Measurements from ENCODE around the gene ACSS3.

- TF ChIP-seq ZBTB7A (IDR thresholded peaks at IDR 0.05; ENCODE audit: low read depth) (no peak), YY1 (IDR thresholded peaks at IDR 0.05; ENCODE audit: low read depth) (no peak), MAX (IDR thresholded peaks at IDR 0.05) (no peak), CEBPB (IDR thresholded peaks at IDR 0.05) (no peak), CREB1 (IDR thresholded peaks at IDR 0.05; ENCODE audit: low read depth) (no peak), REST (IDR thresholded peaks at IDR 0.05; ENCODE audit: low read depth) (no peak), NFIC (IDR thresholded peaks at IDR 0.05) (no peak), FOXM1 (IDR thresholded peaks at IDR 0.05; ENCODE audit: borderline replicate concordance, low read depth) (no peak), USF1 (IDR thresholded peaks at IDR 0.05) (no peak), EGR1 (IDR thresholded peaks at IDR 0.05) (no peak), RAD21 (IDR thresholded peaks at IDR 0.05; ENCODE audit: low read depth) (no peak), TCF12 (IDR thresholded peaks at IDR 0.05; ENCODE audit: low read depth) (no peak)
Observed at GRCh38 chr12:81123611-81124010, 45.7 kb downstream of the ACSS3 start.

Data from Ishikawa (cell line).